ENCODE results near the gene TRIP6. TPM values are rescaled to one million over a fixed set of nuclear protein-coding genes. Genes with fewer than 3 reads are reported as not detected.

Gene TRIP6
- polyA plus RNA-seq, 1 experiment, result 65.9 TPM

GRCh38 chr7:100888291-100888987 lies 21.3 kb downstream of the TRIP6 start:
- no peak for TF ChIP-seq CTCF (IDR thresholded peaks at IDR 0.05; ENCODE audit: low read depth, low read length)
- Histone ChIP-seq H3K27ac (ENCODE audit: low read depth, low read length) (no peak overlapping the region), H3K27me3 (ENCODE audit: control insufficient read depth, insufficient read depth, low read length) (no peaks in the 10 kb centered on the region), H3K4me3 (ENCODE audit: low read depth, low read length) (peak overlapping the region; percentile 72), H3K9me3 (ENCODE audit: control insufficient read depth, insufficient read depth, low read length) (peaks cover 8% of the 10 kb centered on the region; the same call in 1 of the 2 replicates)
- ChIA-PET CTCF (interaction anchor here (2.6 kb wide), 1 partner anchor 13 kb away, joined by 5 read pairs; the partner anchor contains the start of gene SRRT), POLR2A (interaction anchor here (2.6 to 4.4 kb wide), 2 partner anchors 12 to 183 kb away, joined by 12 to 71 read pairs; partner anchors contain the start of genes POP7 and SRRT)
- no peak for DNase-seq (ENCODE audit: low read depth, low spot score)

GRCh38 chr7:100888988-100889750 lies 22.0 kb downstream of the TRIP6 start, which contains the start of gene UFSP1:
UFSP1 (minus strand) TSS chr7:100889715; CDS start chr7:100889271, 444 bp downstream.
- Histone ChIP-seq H3K27ac (ENCODE audit: low read depth, low read length) (peak within 1 kb of the TSS; percentile 75), H3K4me3 (ENCODE audit: low read depth, low read length) (peak within 1 kb of the TSS; percentile 72), H3K9me3 (ENCODE audit: control insufficient read depth, insufficient read depth, low read length) (peaks cover 8% of the 10 kb centered on the region; the same call in 1 of the 2 replicates), H3K27me3 (ENCODE audit: control insufficient read depth, insufficient read depth, low read length) (no peaks in the 10 kb centered on the region)
- 0 out of 2 replicates have a peak, but pooled peaks have one; percentile 5 for TF ChIP-seq CTCF (IDR thresholded peaks at IDR 0.05; ENCODE audit: low read depth, low read length)
- no peak for DNase-seq (ENCODE audit: low read depth, low spot score)
- ChIA-PET POLR2A (interaction anchor here (0.5 to 4.4 kb wide), 13 partner anchors 13 to 329 kb away, joined by 3 to 71 read pairs (median 5); partner anchors contain the start of genes EPHB4, FBXO24, LRCH4 and PLOD3), CTCF (interaction anchor here (0.5 to 1.4 kb wide), 8 partner anchors 9 to 1437 kb away, joined by 3 to 13 read pairs (median 6); partner anchors contain the start of gene POP7)

- H3K4me3 ChIP-seq (ENCODE audit: low read depth, low read length), result peak overlapping the region; percentile 63
- peaks cover 8% of the 10 kb centered on the region for H3K27me3 ChIP-seq (ENCODE audit: control insufficient read depth, insufficient read depth, low read length)
- ChIA-PET POLR2A (interaction anchor here (1.4 to 4.4 kb wide), 2 partner anchors 14 to 24 kb away, joined by 7 to 71 read pairs; partner anchors contain the start of genes SRRT and TRIP6), CTCF (interaction anchor here (0.7 to 1.4 kb wide), 7 partner anchors 7 to 327 kb away, joined by 3 to 10 read pairs (median 5); partner anchors contain the start of genes PLOD3, POP7 and ZNHIT1)
- TF ChIP-seq CTCF (IDR thresholded peaks at IDR 0.05; ENCODE audit: low read depth, low read length), result no peak
- DNase-seq (ENCODE audit: low read depth, low spot score), result no peak
- peaks cover 4% of the 10 kb centered on the region; the same call in 1 of the 2 replicates for H3K9me3 ChIP-seq (ENCODE audit: control insufficient read depth, insufficient read depth, low read length)
- peak overlapping the region; percentile 75 for H3K27ac ChIP-seq (ENCODE audit: low read depth, low read length)
Measured at GRCh38 chr7:100890653-100891567, 23.7 kb downstream of the TRIP6 start.

GRCh38 chr7:100891568-100892247 lies 24.5 kb downstream of the TRIP6 start:
- H3K4me3 ChIP-seq (ENCODE audit: low read depth, low read length), result no peak overlapping the region

More at GRCh38 chr7:100891568-100892247, 24.5 kb downstream of the TRIP6 start:
- no peak overlapping the region for H3K27ac ChIP-seq (ENCODE audit: low read depth, low read length)
- TF ChIP-seq CTCF (IDR thresholded peaks at IDR 0.05; ENCODE audit: low read depth, low read length), result no peak
- no peak for DNase-seq (ENCODE audit: low read depth, low spot score)
- H3K9me3 ChIP-seq (ENCODE audit: control insufficient read depth, insufficient read depth, low read length), result peaks cover 4% of the 10 kb centered on the region; the same call in 1 of the 2 replicates
- H3K27me3 ChIP-seq (ENCODE audit: control insufficient read depth, insufficient read depth, low read length), result peaks cover 16% of the 10 kb centered on the region
- ChIA-PET POLR2A (no interaction called here), CTCF (interaction anchor here (0.8 to 1.0 kb wide), 4 partner anchors 167 to 190 kb away, joined by 3 to 10 read pairs (median 4); no protein-coding TSS in a partner anchor)
